Germinal center (tissue), 1 donor: ENCODE results near the gene TSC22D1.

Experiments
- DNase-seq: peaks from one replicate; pipeline ENCODE4 v3.0.0; 2012; ENCODE audit warnings: mixed read lengths, low spot score

The TSC22D1 gene

DNA sequence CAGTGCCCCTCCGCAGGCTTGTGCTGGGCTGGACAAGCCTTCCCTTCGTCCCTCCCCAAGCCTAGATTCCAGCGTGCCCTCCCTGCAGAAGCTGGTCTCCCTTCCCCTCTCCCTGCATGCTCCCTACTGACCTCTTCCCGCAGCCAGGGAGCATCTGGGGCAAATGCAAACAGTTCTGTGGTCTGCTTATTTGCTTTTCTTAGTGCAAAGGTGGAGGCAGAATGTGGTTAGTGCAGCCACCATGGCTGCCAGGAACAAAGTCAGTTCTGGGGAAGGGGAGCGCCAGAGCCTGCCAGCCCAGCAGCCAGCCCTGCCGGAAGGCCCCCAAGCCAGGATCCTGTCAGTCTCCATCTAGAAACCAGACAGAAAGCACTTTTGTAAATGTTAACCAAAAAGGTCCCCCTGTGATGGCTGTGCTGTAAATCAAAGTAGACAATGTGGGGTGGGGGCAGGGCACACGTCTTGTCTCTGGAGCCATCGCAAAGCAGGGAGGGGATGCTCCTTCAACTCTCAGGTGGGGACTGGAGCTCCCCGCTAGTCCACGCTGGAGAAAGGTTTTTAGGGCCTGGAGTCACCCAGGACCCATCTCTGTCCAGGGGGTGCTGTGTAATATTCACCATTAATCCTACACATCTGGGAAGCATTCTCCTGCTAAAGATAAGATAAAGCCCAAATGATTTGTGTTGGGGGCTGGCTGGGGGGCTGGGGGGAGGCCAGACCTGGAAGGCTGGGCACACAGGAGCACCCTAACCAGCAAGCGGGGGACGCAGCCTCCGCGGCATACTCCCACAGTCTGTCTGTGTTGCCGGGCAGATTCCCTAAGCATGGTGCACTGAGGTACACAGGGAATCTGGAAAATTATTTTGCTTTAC, 171.6 kb downstream of the TSC22D1 start:
- no peak for DNase-seq

GRCh38 chr13:44403461-44404056, 172.6 kb downstream of the TSC22D1 start:
- no peak for DNase-seq

GRCh38 chr13:44402899-44403445, 173.2 kb downstream of the TSC22D1 start:
- no peak for DNase-seq

- DNase-seq = no peak
These were observed 174.6 kb downstream of the TSC22D1 start for GRCh38 chr13:44401577-44401976.

DNA sequence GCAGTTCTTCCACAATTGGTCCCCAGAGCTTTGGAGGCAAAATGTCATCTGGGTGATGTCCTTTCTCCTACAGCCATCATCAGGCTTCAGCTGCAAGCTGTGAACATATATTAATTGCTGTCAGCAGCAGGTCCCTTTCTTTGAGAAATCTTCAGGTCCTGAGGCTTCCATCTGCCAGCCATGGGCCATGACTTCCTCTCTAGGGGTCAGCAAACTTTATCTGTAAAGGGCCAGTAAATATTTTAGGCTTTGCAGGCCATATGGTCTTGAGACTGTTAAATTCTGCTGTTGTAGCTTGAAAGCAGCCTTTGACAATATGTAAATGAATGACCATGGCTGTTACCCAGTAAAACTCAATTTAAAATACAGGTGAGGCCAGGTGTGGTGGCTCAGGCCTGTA, 175.4 kb downstream of the TSC22D1 start:
- no peak for DNase-seq

- no peak for DNase-seq
These were observed 177.1 kb downstream of the TSC22D1 start for GRCh38 chr13:44399074-44399473.

GRCh38 chr13:44398606-44399005, 177.5 kb downstream of the TSC22D1 start:
- DNase-seq = no peak

DNA sequence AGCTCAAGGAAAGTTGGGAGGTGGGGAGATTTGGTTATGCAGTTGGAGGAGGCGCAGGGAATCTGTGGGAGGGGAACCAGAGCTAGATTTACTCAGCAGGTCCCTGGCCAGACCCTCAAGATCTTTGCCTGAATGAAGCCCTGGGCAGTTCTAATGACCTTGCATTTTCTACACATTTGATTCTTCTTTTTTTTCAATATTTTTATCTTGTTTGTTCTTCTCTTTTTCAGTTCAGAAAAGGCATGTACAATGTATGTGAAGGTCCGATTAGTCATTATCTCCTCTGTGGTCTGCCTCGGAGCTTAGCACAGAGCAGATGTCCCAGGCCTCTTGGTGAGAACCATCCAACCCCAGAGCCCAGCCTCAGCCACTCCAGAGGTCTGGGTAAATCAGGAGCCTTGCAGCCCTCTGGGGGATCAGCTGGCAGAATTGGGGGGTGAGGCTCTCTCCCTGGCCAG, 178.3 kb downstream of the TSC22D1 start:
- DNase-seq = no peak

GRCh38 chr13:44396701-44397580, 179.2 kb downstream of the TSC22D1 start:
- no peak for DNase-seq

DNA sequence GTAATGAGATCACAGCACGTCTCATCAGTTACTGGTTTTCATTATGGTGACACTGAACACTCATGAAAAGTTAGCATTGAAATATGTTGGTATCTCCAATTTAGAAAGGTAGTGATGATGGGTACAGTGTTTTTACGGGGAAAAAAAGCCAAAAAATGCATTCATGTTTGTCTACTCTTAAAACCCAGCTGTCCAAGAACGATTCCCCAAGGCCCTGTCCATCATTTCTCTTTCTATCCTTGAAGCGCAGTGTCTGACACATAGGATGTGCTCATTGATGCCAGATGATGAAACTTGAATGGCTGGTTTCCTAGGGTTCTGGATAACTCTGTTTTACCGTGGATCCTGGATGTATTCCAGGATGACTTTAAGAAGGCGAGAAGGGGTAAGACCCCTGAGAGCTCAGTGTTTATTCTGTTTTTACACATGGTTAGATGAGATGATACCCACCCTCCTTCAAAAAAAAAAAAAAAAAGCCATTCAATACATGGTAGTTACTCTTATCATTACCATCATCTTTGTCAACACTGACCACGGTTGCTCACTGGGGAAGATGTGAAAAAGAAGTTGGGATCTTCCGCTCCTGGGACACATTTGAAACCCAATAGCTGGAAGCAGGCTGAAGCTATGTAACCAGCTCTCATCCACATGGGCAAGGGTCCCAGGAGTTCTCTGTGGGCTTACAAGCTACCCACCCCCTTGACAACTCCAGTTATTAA, 180.0 kb downstream of the TSC22D1 start:
- no peak for DNase-seq

- DNase-seq = no peak
These were observed 181.5 kb downstream of the TSC22D1 start for GRCh38 chr13:44394658-44395057.

GRCh38 chr13:44393391-44393790, 182.7 kb downstream of the TSC22D1 start:
- DNase-seq = no peak

GRCh38 chr13:44389876-44390275, 186.3 kb downstream of the TSC22D1 start:
- DNase-seq = no peak

GRCh38 chr13:44389060-44389666, 187.0 kb downstream of the TSC22D1 start:
- DNase-seq = no peak

GRCh38 chr13:44388427-44389059, 187.6 kb downstream of the TSC22D1 start:
- no peak for DNase-seq

DNA sequence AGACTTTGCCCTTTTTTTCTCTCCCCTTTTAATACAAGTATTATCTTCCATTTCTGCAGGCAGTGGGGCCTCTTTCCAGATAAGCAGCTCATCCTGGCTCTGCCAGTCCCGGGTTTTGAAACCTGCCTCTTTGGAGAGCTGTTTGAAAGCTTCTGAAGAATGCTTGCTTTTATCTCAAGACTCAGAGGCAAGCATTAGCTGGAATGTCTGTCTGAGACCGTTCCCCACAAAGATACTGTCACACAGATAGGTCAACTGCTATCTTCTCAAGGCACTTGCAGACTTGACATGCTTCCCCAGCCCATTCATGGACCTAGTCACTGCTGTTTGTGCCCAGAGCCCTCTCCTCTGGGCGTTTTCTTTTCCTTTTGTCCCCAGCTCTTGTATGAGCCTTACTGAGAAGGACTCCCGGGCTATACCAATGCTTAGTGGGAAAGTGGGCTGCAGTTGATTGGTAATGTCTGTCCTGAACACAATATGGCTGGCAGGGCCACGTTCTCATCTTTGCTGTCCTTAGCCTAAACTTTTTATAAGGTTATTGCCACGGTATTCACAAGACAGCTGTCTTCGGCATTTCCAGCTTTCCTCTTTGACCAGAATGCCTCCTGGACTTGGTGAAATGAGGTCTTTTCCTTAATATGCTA, 189.1 kb downstream of the TSC22D1 start:
- no peak for DNase-seq

- no peak for DNase-seq
These were observed 190.3 kb downstream of the TSC22D1 start for GRCh38 chr13:44385847-44386246.

DNA sequence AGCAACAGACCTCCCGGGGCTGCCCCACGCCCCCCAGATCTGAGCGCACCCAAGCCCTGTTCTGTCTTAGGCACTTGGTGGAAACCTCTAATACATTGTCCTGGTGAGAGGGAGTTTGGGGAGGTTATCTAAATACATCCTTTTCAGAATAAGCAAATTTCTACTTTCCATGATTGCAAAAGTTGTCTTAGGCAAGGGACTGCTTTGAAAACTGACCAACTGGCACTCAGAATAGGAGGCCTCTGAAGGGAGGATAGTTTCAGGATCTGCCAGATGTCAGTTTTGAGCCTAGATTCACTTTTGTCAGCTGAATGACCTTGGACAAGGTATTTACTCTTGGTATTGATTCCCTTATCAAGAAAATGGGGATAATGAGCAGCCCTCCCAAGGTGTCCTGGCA, 190.7 kb downstream of the TSC22D1 start:
- no peak for DNase-seq

GRCh38 chr13:44384778-44385177, 191.4 kb downstream of the TSC22D1 start:
- no peak for DNase-seq

GRCh38 chr13:44383945-44384344, 192.2 kb downstream of the TSC22D1 start:
- no peak for DNase-seq
